HG03095 (cell line): ENCODE results near the gene GPRC5D.

Experiments
- ATAC-seq: cut with Tn5 transposase; IDR thresholded peaks from one replicate; pipeline ENCODE4 v1.9.1; 2021; ENCODE audit warnings: moderate library complexity; ENCODE audit not compliant: unreplicated experiment

Gene GPRC5D

GRCh38 chr12:12909228-12909994, 42.6 kb downstream of the GPRC5D start:
- no peak for ATAC-seq

- ATAC-seq, result no peak
Observed at GRCh38 chr12:12908711-12909110, 43.3 kb downstream of the GPRC5D start.

GRCh38 chr12:12908252-12908651, 43.7 kb downstream of the GPRC5D start:
- no peak for ATAC-seq

GRCh38 chr12:12907552-12907951, 44.4 kb downstream of the GPRC5D start:
- ATAC-seq, result no peak

GRCh38 chr12:12903642-12904609, 48.0 kb downstream of the GPRC5D start:
- no peak for ATAC-seq

- ATAC-seq, result no peak
Observed at GRCh38 chr12:12902036-12902435, 49.9 kb downstream of the GPRC5D start.

GRCh38 chr12:12901158-12901791, 50.7 kb downstream of the GPRC5D start:
- ATAC-seq, result no peak

GRCh38 chr12:12900786-12901157, 51.2 kb downstream of the GPRC5D start:
- no peak for ATAC-seq

GRCh38 chr12:12899530-12900380, 52.2 kb downstream of the GPRC5D start:
- peak; percentile 90 for ATAC-seq

- ATAC-seq, result no peak
Observed at GRCh38 chr12:12898911-12899511, 53.0 kb downstream of the GPRC5D start.

GRCh38 chr12:12898136-12898717, 53.7 kb downstream of the GPRC5D start:
- no peak for ATAC-seq

GRCh38 chr12:12897302-12897701, 54.7 kb downstream of the GPRC5D start:
- ATAC-seq, result no peak

GRCh38 chr12:12896260-12896659, 55.7 kb downstream of the GPRC5D start:
- ATAC-seq, result no peak

- no peak for ATAC-seq
Observed at GRCh38 chr12:12893438-12893837, 58.5 kb downstream of the GPRC5D start.

GRCh38 chr12:12892681-12893141, 59.3 kb downstream of the GPRC5D start:
- ATAC-seq, result no peak

- ATAC-seq, result no peak
Observed at GRCh38 chr12:12891881-12892355, 60.1 kb downstream of the GPRC5D start.

GRCh38 chr12:12891080-12891880, 60.7 kb downstream of the GPRC5D start, which contains the start of gene GPRC5A:
Gene GPRC5A (plus strand): TSS chr12:12891562. CDS start chr12:12908250, 16,688 bp downstream.
- ATAC-seq, result no peak
